Measurements from ENCODE around the gene ALG13.
A peak's percentile ranks its signal among the peaks of the same experiment; 100 is the strongest.
"Not testable (repeated sequence)": the region's sequence is repeated elsewhere in the genome, so short reads cannot be mapped to it uniquely, and the experiment has no call there.

ALG13 gene

DNA sequence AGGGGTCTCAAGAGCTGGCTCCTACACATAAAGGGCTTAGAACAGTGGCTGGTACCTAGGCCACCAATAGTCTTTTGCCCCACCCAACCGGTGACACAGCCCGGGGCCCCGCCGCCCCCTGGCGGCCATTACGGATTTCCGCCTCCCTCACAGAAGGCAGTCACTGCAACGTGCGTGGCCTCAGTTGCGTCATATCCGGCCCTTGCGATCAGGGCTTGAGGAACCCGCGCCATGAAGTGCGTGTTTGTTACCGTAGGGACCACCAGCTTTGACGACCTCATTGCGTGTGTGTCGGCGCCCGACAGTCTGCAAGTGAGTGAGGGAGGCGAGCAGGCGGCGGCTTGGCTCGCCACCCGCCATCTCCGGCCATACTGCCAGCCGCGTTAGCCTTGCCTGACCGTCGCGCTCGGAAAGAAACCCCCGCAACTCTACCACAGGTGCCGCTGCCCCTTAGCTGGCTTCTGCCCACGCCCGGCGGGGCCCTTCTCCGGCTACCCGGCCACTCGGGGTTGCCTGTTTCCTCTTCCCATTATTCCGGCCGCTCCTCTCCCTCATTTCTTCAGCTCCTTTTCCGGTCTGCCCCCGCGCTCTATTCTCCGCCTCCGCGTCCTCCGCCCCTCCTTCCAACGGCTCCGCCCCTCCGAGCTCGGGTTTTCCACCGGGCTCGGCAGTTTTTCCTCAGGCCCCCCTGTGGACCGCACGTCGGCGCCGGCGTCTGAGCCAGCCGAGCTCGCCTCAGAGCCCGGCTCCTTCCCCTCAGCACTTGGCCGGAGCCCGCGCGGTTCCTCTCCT lies at the start of gene ALG13:
Gene ALG13, plus strand, starts transcription at position 183 of the 792 bp plus-strand sequence. Its CDS starts 49 bp downstream, at position 232.
- DNase-seq (ENCODE audit: low read depth in 2 of 2) = peak; percentile 70 to 71

GRCh38 chrX:111634823-111635729 lies 45.9 kb upstream of the ALG13 start:
- DNase-seq (ENCODE audit: low read depth in 2 of 2) = no peak

DNA sequence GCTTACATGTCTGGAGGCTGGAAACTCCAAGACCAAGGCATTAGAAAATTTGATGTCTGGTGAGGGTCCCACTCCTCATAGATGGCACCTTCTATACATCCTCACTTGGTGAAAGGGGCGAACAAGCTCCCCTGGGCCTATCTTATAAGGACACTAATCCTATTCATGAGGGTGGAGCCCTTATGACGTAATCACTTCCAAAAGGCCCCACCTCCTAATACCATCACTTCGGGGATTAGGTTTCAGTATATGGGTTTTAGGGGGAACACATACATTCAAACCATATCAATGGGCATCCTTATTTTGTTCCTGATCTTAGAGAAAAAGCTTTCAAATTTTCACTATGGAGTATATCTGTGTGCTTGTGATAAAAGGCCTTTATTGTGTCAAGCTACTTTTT lies 39.0 kb upstream of the ALG13 start:
- DNase-seq (ENCODE audit: low read depth in 2 of 2) = no peak

DNA sequence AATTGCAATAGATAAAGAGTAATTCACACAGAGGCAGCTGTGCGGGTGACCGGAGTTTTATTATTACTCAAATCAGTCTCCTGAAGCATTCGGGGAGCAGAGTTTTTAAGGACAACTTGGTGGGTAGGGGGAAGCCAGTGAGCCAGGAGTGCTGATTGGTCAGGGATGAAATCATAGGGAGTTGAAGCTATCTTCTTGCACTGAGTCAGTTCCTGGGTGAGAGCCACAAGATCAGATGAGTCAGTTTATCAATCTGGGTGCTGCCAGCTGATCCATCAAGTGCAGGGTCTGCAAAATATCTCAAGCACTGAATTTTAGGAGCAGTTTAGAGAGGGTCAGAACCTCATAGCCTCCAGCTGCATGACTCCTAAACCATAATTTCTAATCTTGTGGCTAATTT lies 35.8 kb upstream of the ALG13 start:
- not testable (repeated sequence) for DNase-seq (ENCODE audit: low read depth in 2 of 2)

DNA sequence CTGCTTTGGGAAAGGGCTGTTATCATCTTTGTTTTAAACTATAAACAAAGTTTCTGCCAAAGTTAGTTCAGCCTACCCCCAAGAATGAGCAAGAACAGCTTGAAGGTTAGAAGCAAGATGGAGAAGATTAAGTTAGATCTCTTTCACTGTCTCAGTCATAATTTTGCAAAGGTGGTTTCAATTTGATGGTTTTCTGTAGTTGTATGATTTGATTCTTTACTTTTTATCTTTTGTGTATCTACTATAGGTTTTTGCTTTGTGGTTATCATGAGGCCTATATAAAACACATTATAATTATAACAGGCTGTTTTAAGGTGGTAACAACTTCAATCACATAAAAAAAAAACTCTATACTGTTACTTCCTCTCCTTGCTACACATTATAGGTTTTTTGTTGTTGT lies 35.4 kb upstream of the ALG13 start:
- DNase-seq (ENCODE audit: low read depth in 2 of 2) = no peak

- no peak for DNase-seq (ENCODE audit: low read depth in 2 of 2)
These were observed 34.5 kb upstream of the ALG13 start for GRCh38 chrX:111646515-111646914.

GRCh38 chrX:111648802-111649201 lies 32.2 kb upstream of the ALG13 start:
- DNase-seq (ENCODE audit: low read depth in 2 of 2) = no peak

GRCh38 chrX:111649638-111650037 lies 31.3 kb upstream of the ALG13 start:
- DNase-seq (ENCODE audit: low read depth in 2 of 2) = no peak

DNA sequence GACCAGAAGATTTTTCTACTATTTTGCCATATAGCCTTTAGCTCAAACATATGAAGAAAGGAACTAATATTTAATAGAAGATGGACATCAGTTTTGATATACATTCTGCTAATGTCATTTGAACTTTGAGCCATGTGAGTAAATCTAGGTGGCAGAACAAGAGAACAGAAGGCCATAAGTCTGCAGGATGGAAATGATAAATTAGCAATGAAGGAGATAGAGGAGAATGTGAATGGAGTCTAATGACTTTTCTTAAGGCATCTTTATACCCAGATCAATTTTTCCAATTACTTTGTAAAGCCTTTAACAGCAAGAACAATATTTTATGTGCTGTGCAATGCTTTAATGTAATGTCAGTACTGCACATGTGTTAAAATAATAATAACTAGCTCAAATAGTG lies 30.1 kb upstream of the ALG13 start:
- no peak for DNase-seq (ENCODE audit: low read depth in 2 of 2)

- no peak for DNase-seq (ENCODE audit: low read depth in 2 of 2)
These were observed 28.3 kb upstream of the ALG13 start for GRCh38 chrX:111652719-111653118.

GRCh38 chrX:111661241-111661640 lies 19.7 kb upstream of the ALG13 start:
- no peak for DNase-seq (ENCODE audit: low read depth in 2 of 2)

GRCh38 chrX:111662292-111662691 lies 18.7 kb upstream of the ALG13 start:
- no peak for DNase-seq (ENCODE audit: low read depth in 2 of 2)

- no peak for DNase-seq (ENCODE audit: low read depth in 2 of 2)
These were observed 9.3 kb upstream of the ALG13 start for GRCh38 chrX:111671668-111672067.

DNA sequence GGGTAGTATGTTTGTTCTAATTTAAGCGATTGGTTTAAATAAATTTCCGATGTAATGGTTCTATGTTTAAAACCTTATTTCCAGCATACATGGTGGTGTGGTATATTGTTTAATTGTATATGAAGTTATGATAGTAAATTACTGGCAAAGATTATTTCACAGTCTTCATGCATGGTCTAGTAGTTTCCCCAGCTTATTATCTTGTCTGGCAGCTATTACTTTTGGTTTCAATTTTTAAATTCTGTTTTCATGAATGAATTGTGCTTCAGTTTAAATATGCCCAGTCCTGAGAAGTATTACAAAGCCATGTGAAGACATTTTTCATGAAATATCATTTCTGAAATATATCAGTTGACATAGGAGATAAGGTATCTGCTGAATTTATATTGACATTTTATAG lies 6.3 kb downstream of the ALG13 start:
- DNase-seq (ENCODE audit: low read depth in 2 of 2) = no peak

DNA sequence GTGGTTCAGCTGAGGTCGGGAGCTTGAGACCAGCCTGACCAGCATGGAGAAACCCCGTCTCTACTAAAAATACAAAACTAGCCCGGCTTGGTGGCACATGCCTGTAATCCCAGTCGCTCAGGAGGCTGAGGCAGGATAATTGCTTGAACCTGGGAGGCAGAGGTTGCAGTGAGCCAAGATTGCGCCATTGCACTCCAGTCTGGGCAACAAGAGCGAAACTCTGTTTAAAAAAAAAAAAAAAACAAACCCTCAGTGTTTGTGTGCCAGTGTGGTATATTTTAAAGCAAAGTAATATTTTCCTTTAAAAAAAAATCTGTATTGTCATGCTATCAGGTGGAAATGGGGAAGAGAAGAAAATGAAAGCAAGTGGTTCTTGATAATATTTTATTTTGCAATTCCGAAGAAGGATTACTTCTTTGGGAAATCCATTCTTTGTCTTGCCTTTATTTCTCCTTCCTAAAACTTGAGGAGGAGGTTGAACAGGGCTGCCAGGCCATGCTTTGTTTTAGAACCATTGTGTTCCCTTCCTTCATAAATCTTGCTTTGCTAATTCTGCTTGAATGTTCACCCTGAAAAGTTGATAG lies 14.4 kb downstream of the ALG13 start:
- no peak for DNase-seq (ENCODE audit: low read depth in 2 of 2)

DNA sequence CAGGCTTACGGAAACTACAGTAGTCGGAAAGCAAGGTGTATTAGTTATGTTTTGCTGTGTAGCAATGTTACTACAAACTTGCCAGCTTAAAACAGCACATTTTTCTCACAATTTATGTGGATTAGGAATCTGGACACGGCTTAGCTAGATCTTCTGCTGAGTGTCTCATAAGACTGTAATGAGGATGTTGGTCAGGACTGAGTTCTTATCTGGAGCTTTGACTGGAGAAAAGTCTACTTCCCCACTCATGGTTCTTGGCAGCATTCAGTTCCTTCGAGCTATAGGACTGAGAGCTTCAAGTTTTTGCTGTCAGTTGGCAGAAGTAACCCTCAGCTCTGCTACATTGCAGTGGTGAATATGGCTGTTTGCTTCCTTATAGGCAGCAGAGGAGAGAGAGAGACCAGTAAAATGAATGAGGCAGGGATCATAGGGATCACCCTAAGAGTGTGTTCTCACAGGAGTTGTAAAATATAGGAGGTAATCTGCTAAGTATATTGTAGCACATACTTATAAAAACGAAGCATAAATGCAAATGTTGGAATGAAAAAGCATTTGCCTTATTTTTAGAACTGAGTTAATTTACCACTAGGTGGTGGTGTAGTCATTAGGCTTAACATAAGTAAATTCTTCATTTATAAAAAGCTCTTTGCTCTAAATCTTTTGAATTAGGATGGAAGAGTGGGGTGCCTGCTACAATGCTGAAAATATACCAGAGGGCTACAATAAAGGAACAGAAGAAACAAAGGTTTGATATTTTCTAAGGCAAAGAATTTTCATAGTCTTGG lies 38.6 kb downstream of the ALG13 start:
- no peak for DNase-seq (ENCODE audit: low read depth in 2 of 2)

DNA sequence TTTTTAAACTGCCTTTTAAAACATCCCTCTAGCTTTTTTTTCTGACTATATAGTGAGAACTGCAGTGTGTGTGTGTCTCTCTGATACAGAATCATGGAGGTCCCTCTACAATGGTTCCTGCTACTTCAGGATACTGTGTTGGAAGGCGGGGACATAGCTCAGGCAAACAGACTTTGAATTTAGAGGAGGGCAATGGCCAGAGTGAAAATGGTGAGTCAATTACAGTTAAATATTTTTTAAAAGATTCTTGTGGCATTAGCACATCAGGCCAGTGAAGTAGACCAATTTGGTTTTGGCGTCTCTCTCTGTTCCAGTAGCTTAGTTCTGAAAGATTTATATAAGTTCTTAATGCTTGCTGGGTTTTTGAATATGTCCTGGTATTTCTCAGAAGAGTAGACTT lies 47.1 kb downstream of the ALG13 start:
- DNase-seq (ENCODE audit: low read depth in 2 of 2) = no peak

DNA sequence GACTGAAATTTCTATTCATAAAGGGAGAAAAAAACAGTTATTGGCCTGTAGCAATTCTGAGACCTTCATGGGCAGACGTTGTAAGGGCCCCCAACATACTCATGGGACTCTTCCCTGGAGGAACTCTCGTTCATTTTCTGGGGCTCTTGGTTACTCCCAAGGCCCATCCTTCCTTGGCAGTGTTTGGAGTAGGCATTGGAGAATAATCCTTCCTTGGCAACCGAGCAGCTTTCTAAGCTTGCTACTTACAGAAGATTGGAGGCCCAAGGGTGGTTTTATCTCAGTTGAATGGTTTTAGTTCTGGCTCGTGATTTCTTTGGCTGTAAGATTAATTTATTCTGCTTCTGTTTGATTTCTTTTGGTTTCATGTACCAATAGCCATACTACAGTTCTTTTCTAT lies 50.4 kb downstream of the ALG13 start:
- no peak for DNase-seq (ENCODE audit: low read depth in 2 of 2)

- DNase-seq (ENCODE audit: low read depth in 2 of 2) = no peak
These were observed 55.6 kb downstream of the ALG13 start for GRCh38 chrX:111736571-111736970.

DNA sequence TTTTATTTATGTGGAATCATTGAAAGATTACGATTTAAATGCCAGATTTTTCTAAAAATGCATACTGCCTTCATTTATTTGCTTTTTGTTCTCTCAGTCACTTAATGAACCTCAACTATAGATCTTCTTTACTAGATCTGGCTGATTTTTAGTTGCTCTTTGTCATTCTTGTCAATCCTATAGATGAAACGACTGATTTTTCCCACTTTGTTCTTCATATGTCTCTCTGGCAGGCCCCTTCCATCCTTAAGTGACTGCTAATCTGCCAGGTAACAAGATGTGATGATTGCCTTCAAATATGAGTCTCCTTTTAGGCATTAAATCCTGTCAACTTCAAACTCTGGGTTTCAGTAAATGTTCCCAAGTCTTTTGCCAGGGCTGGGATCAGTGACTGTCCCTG lies 61.0 kb downstream of the ALG13 start:
- no peak for DNase-seq (ENCODE audit: low read depth in 2 of 2)

- DNase-seq (ENCODE audit: low read depth in 2 of 2) = no peak
These were observed 62.3 kb downstream of the ALG13 start for GRCh38 chrX:111743316-111743715.

GRCh38 chrX:111756486-111756885 lies 75.5 kb downstream of the ALG13 start:
- DNase-seq (ENCODE audit: low read depth in 2 of 2) = no peak

Measured in stimulated activated CD4-positive, alpha-beta T cell treated with anti-CD3 and anti-CD28 coated beads, Interleukin-12 subunit alpha, Interleukin-12 subunit beta, amount 100 ng/mL, for 24 hours (primary cell).